HG02678 (cell line): ENCODE data around the gene PTPRR.
A peak's percentile ranks its signal among the peaks of the same experiment; 100 is the strongest.
"Not testable (repeated sequence)": the region's sequence is repeated elsewhere in the genome, so short reads cannot be mapped to it uniquely, and the experiment has no call there.

Experiments used
- ATAC-seq: cut with Tn5 transposase; IDR thresholded peaks from one replicate; pipeline ENCODE4 v1.9.1; 2021; ENCODE audit warnings: mild to moderate bottlenecking, moderate library complexity; ENCODE audit not compliant: unreplicated experiment

The PTPRR gene

GRCh38 chr12:70752327-70752726 lies 168.2 kb downstream of the PTPRR start:
- no peak for ATAC-seq

- no peak for ATAC-seq
Measured at GRCh38 chr12:70749931-70750330, 170.6 kb downstream of the PTPRR start.

- ATAC-seq = no peak
Measured at GRCh38 chr12:70748809-70749208, 171.7 kb downstream of the PTPRR start.

- no peak for ATAC-seq
Measured at GRCh38 chr12:70747445-70748260, 172.9 kb downstream of the PTPRR start.

- ATAC-seq = no peak
Measured at GRCh38 chr12:70745048-70745447, 175.5 kb downstream of the PTPRR start.

- ATAC-seq = no peak
Measured at GRCh38 chr12:70744178-70744577, 176.4 kb downstream of the PTPRR start.

GRCh38 chr12:70741256-70741655 lies 179.3 kb downstream of the PTPRR start:
- no peak for ATAC-seq

- ATAC-seq = no peak
Measured at GRCh38 chr12:70739756-70740155, 180.8 kb downstream of the PTPRR start.

GRCh38 chr12:70736351-70737133 lies 184.0 kb downstream of the PTPRR start:
- no peak for ATAC-seq

- ATAC-seq = not testable (repeated sequence)
Measured at GRCh38 chr12:70735197-70735596, 185.3 kb downstream of the PTPRR start.

- ATAC-seq = peak; percentile 91
Measured at GRCh38 chr12:70733385-70733784, 187.2 kb downstream of the PTPRR start.

- ATAC-seq = no peak
Measured at GRCh38 chr12:70732287-70732686, 188.3 kb downstream of the PTPRR start.

- ATAC-seq = no peak
Measured at GRCh38 chr12:70730675-70731180, 189.8 kb downstream of the PTPRR start.

GRCh38 chr12:70724444-70724843 lies 196.1 kb downstream of the PTPRR start:
- ATAC-seq = peak; percentile 46

GRCh38 chr12:70722584-70723343 lies 197.8 kb downstream of the PTPRR start:
- ATAC-seq = no peak

GRCh38 chr12:70721656-70722357 lies 198.7 kb downstream of the PTPRR start:
- ATAC-seq = no peak

- no peak for ATAC-seq
Measured at GRCh38 chr12:70721216-70721615, 199.3 kb downstream of the PTPRR start.

- no peak for ATAC-seq
Measured at GRCh38 chr12:70719672-70720420, 200.7 kb downstream of the PTPRR start.

- ATAC-seq = no peak
Measured at GRCh38 chr12:70719071-70719470, 201.5 kb downstream of the PTPRR start.

GRCh38 chr12:70711831-70712230 lies 208.7 kb downstream of the PTPRR start:
- ATAC-seq = no peak
